Uterus (tissue), 2 donors: Measurements from ENCODE around the gene SCAF4.

Source experiments
- POLR2A ChIP-seq, 2 donors: fragments of 450-650 bp; IDR thresholded peaks; one replicate each; pipeline ENCODE4 v1.6.1; 2016; ENCODE audit warnings: antibody characterized with exemption in 2 of 2, mild to moderate bottlenecking in 1 of 2, moderate library complexity in 1 of 2
- TF ChIP-seq, protein P1 (sequence below), 4 experiments: fragments of 200-600 bp in 2 of 4; fragments of 450-650 bp in 2 of 4; sonication (generic) in 2 of 4; IDR thresholded peaks; one replicate each; pipeline ENCODE4 v1.5.1; 2016 to 2019; ENCODE audit warnings: antibody characterized with exemption in 4 of 4, mild to moderate bottlenecking in 2 of 4, moderate library complexity in 1 of 4

DNA sequence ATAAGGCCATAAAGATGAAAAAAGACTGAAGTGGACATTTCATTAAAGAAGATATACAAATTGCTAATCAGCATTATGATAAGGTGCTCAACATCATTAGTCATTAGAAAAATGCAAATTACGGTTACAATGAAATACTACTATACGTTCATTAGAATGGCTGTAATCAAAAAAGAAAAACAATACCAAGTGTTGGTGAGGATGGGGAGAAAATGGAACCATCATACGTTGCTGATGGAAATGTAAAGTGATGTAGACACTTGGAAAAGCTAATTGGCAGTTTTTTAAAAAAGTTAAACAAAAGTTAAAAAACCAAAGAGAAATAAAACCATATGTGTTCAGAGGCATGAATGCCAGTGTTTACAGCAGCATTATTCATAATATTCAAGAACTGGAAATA, 81.0 kb downstream of the SCAF4 start:
- no peak for TF ChIP-seq POLR2A (IDR thresholded peaks at IDR 0.05)
- TF ChIP-seq, protein P1, sequence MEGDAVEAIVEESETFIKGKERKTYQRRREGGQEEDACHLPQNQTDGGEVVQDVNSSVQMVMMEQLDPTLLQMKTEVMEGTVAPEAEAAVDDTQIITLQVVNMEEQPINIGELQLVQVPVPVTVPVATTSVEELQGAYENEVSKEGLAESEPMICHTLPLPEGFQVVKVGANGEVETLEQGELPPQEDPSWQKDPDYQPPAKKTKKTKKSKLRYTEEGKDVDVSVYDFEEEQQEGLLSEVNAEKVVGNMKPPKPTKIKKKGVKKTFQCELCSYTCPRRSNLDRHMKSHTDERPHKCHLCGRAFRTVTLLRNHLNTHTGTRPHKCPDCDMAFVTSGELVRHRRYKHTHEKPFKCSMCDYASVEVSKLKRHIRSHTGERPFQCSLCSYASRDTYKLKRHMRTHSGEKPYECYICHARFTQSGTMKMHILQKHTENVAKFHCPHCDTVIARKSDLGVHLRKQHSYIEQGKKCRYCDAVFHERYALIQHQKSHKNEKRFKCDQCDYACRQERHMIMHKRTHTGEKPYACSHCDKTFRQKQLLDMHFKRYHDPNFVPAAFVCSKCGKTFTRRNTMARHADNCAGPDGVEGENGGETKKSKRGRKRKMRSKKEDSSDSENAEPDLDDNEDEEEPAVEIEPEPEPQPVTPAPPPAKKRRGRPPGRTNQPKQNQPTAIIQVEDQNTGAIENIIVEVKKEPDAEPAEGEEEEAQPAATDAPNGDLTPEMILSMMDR (IDR thresholded peaks at IDR 0.05): no peak
